Suprapubic skin (tissue), 3 donors: ENCODE results near the gene TANK.

ENCODE experiments used
- CTCF ChIP-seq, 2 donors: fragments of 200-600 bp in 1 of 2; fragments of 450-650 bp in 1 of 2; sonication (generic) in 1 of 2; IDR thresholded peaks; one replicate each; pipeline ENCODE4 v1.5.1; 2016 to 2019; ENCODE audit warnings: antibody characterized with exemption in 2 of 2, mild to moderate bottlenecking in 1 of 2, moderate library complexity in 1 of 2
- POLR2A ChIP-seq, 2 donors: fragments of 450-650 bp; IDR thresholded peaks; one replicate each; pipeline ENCODE4 v1.6.1; 2017; ENCODE audit warnings: antibody characterized with exemption in 2 of 2, mild to moderate bottlenecking in 2 of 2, moderate library complexity in 2 of 2

- TF ChIP-seq CTCF (IDR thresholded peaks at IDR 0.05) (no peak), POLR2A (IDR thresholded peaks at IDR 0.05) (no peak)
Observed at GRCh38 chr2:161150704-161151103, 9.5 kb upstream of the TANK start.
